ENCODE data around the gene WNT2. TPM values are rescaled to one million over a fixed set of nuclear protein-coding genes. Genes with fewer than 3 reads are reported as not detected.

WNT2 gene
- total and polyA plus RNA-seq, 5 experiments from 2014 or later, result not detected

Other genes with a start within 250 kb of the WNT2 start
- not detected for gene ASZ1, start 104.4 kb upstream of the WNT2 start, total RNA-seq
- not detected for gene ASZ1, start 104.4 kb upstream of the WNT2 start, polyA plus RNA-seq
- gene CFTR, start 157.0 kb upstream of the WNT2 start, total RNA-seq, result not detected
- not detected for gene CFTR, start 157.0 kb upstream of the WNT2 start, polyA plus RNA-seq